A673 (cell line): Measurements from ENCODE around the gene MICAL2.

Experiments used
- EZH2 ChIP-seq: fragments of 200-600 bp; sonication (generic); IDR thresholded peaks from 2 replicates; pipeline ENCODE4 v1.6.1; 2017; ENCODE audit warnings: borderline replicate concordance, low read depth, mild to moderate bottlenecking, mixed read lengths, antibody characterized with exemption, low read length; ENCODE audit not compliant: poor library complexity, severe bottlenecking
- TF ChIP-seq, protein P1 (sequence below): fragments of 300-800, 200-600 bp; sonication (generic); conservative IDR thresholded peaks from 2 replicates; pipeline ENCODE4 v1.5.1; 2017; ENCODE audit warnings: low read depth, mild to moderate bottlenecking, antibody characterized with exemption, low read length, moderate library complexity, mixed read lengths

DNA sequence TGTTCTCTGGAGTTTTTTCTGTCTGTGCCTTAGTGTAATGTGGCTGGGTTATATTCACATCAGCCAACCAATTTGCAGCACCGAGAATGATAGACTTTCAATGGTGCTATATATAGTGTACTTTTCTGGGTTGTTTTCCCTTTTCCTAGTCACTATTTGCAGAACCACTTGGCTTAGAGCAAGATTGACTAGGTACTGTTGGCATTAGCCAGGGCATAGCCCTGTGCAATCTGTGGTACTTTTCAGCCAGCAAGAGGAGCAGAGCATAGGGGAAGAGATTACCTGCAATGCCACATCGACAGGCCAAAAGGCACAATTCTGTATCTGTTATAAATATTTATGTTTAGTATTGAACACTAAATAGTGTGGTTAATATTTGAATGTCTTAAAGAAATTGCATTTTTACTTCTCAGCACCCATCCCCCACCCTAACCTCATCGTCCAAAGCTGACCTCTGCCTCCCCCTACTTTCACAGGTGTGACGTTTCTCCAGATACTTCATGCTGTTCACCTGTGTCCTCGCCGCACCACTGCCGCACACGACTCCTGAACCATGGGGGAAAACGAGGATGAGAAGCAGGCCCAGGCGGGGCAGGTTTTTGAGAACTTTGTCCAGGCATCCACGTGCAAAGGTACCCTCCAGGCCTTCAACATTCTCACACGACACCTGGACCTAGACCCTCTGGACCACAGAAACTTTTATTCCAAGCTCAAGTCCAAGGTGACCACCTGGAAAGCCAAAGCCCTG, 51.4 kb downstream of the MICAL2 start:
- TF ChIP-seq, protein P1, sequence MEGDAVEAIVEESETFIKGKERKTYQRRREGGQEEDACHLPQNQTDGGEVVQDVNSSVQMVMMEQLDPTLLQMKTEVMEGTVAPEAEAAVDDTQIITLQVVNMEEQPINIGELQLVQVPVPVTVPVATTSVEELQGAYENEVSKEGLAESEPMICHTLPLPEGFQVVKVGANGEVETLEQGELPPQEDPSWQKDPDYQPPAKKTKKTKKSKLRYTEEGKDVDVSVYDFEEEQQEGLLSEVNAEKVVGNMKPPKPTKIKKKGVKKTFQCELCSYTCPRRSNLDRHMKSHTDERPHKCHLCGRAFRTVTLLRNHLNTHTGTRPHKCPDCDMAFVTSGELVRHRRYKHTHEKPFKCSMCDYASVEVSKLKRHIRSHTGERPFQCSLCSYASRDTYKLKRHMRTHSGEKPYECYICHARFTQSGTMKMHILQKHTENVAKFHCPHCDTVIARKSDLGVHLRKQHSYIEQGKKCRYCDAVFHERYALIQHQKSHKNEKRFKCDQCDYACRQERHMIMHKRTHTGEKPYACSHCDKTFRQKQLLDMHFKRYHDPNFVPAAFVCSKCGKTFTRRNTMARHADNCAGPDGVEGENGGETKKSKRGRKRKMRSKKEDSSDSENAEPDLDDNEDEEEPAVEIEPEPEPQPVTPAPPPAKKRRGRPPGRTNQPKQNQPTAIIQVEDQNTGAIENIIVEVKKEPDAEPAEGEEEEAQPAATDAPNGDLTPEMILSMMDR, result no peak
- TF ChIP-seq EZH2, result no peak
